GM18909 (cell line): ENCODE results near the gene STKLD1.

Source experiments
- ATAC-seq: cut with Tn5 transposase; IDR thresholded peaks from one replicate; pipeline ENCODE4 v1.9.1; 2021; ENCODE audit warnings: mild to moderate bottlenecking; ENCODE audit not compliant: unreplicated experiment, poor library complexity

STKLD1 gene

GRCh38 chr9:133344071-133344470 lies 32.1 kb upstream of the STKLD1 start:
- no peak for ATAC-seq

- no peak for ATAC-seq
Measured at GRCh38 chr9:133344979-133345378, 31.2 kb upstream of the STKLD1 start.

GRCh38 chr9:133345596-133345995 lies 30.6 kb upstream of the STKLD1 start:
- no peak for ATAC-seq

GRCh38 chr9:133346021-133346785 lies 30.0 kb upstream of the STKLD1 start:
- no peak for ATAC-seq

GRCh38 chr9:133347515-133347984 lies 28.6 kb upstream of the STKLD1 start:
- ATAC-seq, result peak; percentile 38

- ATAC-seq, result peak; percentile 76
Measured at GRCh38 chr9:133347985-133348717, 28.0 kb upstream of the STKLD1 start, which contains the start of the genes MED22 and RPL7A. Gene MED22, minus strand, starts transcription at chr9:133348131. Its CDS starts 1,469 bp downstream, at chr9:133346662. Gene RPL7A, plus strand, starts transcription at chr9:133348218. Its CDS starts 26 bp downstream, at chr9:133348244.

- ATAC-seq, result no peak
Measured at GRCh38 chr9:133348718-133349573, 27.2 kb upstream of the STKLD1 start.

GRCh38 chr9:133349965-133350616 lies 26.1 kb upstream of the STKLD1 start:
- no peak for ATAC-seq

- no peak for ATAC-seq
Measured at GRCh38 chr9:133351526-133351907, 24.6 kb upstream of the STKLD1 start.

- no peak for ATAC-seq
Measured at GRCh38 chr9:133351908-133352634, 24.1 kb upstream of the STKLD1 start.

- no peak for ATAC-seq
Measured at GRCh38 chr9:133352635-133353340, 23.4 kb upstream of the STKLD1 start.

GRCh38 chr9:133353548-133353947 lies 22.6 kb upstream of the STKLD1 start:
- ATAC-seq, result no peak

- ATAC-seq, result no peak
Measured at GRCh38 chr9:133354766-133355165, 21.4 kb upstream of the STKLD1 start.

- ATAC-seq, result no peak
Measured at GRCh38 chr9:133355881-133356357, 20.2 kb upstream of the STKLD1 start.

- peak; percentile 59 for ATAC-seq
Measured at GRCh38 chr9:133356391-133357091, 19.6 kb upstream of the STKLD1 start, which contains the start of the genes SURF1 and SURF2. Gene SURF1, minus strand, starts transcription at chr9:133356487. Its CDS starts 34 bp downstream, at chr9:133356453. Gene SURF2, plus strand, starts transcription at chr9:133356550. Its CDS starts 43 bp downstream, at chr9:133356593.

GRCh38 chr9:133357656-133358055 lies 18.5 kb upstream of the STKLD1 start:
- no peak for ATAC-seq

- ATAC-seq, result no peak
Measured at GRCh38 chr9:133359399-133360175, 16.6 kb upstream of the STKLD1 start.
